Measurements from ENCODE around the gene EPHB2.

GRCh38 chr1:22875841-22876240 is 165.2 kb downstream of the EPHB2 start:
- TF ChIP-seq CTCF (IDR thresholded peaks at IDR 0.05) (no peak), NR2C2 (CRISPR knock-in tag; IDR thresholded peaks at IDR 0.05) (no peak), USF2 (CRISPR knock-in tag; IDR thresholded peaks at IDR 0.05) (no peak), MAX (CRISPR knock-in tag; IDR thresholded peaks at IDR 0.05) (no peak), KAT7 (CRISPR knock-in tag; IDR thresholded peaks at IDR 0.05; ENCODE audit: borderline replicate concordance) (no peak), ATF3 (CRISPR knock-in tag; conservative IDR thresholded peaks at IDR 0.05) (no peak), EMX1 (CRISPR knock-in tag; IDR thresholded peaks at IDR 0.05) (no peak), ATF2 (CRISPR knock-in tag; IDR thresholded peaks at IDR 0.05; ENCODE audit: borderline replicate concordance, low read depth) (no peak), PRDM15 (CRISPR knock-in tag; IDR thresholded peaks at IDR 0.05) (no peak), ZBTB21 (CRISPR knock-in tag; IDR thresholded peaks at IDR 0.05; ENCODE audit: borderline replicate concordance) (no peak), ZNF121 (CRISPR knock-in tag; IDR thresholded peaks at IDR 0.05) (no peak), HMGXB4 (CRISPR knock-in tag; IDR thresholded peaks at IDR 0.05) (no peak)
